ENCODE measurements around the gene TTC3. TPM values are rescaled to one million over a fixed set of nuclear protein-coding genes. Genes with fewer than 3 reads are reported as not detected.

Gene TTC3
- total RNA-seq, 1 donor from 2014 or later: 61.8 TPM

DNA sequence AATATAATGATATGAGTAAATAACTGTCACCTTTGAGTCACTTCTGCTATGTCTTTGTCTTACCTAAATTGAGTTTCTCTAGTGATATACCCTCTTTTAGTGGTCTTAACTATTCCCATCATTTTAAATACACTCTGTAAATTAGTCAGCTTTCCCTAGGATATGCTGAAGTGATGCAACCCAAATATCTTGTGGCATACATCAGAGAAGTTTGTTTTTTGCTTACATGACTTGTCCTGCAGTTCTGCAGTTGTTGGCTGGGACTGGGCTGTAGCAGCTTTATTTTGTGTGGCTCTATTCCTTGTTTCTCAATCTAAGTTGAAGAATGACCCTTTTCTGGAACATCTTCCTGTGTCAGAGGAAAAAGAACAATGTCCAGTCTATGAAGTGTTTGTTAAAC lies 76.4 kb downstream of the TTC3 start:
- peaks cover 28% of the 10 kb centered on the region for H3K36me3 Mint-ChIP-seq (ENCODE audit: low read depth)
- H3K9me3 Mint-ChIP-seq: no peaks in the 10 kb centered on the region
- no peak for DNase-seq (ENCODE audit: low spot score)
- no peaks in the 10 kb centered on the region for H3K27me3 Mint-ChIP-seq (ENCODE audit: insufficient read depth)
- intact Hi-C loops (cut with micrococcal nuclease): no loop called here
- no peaks in the 10 kb centered on the region for H3K4me1 Mint-ChIP-seq (ENCODE audit: low read depth)
- H3K27ac Mint-ChIP-seq: no peak overlapping the region
- H3K4me3 Mint-ChIP-seq: no peak overlapping the region

DNA sequence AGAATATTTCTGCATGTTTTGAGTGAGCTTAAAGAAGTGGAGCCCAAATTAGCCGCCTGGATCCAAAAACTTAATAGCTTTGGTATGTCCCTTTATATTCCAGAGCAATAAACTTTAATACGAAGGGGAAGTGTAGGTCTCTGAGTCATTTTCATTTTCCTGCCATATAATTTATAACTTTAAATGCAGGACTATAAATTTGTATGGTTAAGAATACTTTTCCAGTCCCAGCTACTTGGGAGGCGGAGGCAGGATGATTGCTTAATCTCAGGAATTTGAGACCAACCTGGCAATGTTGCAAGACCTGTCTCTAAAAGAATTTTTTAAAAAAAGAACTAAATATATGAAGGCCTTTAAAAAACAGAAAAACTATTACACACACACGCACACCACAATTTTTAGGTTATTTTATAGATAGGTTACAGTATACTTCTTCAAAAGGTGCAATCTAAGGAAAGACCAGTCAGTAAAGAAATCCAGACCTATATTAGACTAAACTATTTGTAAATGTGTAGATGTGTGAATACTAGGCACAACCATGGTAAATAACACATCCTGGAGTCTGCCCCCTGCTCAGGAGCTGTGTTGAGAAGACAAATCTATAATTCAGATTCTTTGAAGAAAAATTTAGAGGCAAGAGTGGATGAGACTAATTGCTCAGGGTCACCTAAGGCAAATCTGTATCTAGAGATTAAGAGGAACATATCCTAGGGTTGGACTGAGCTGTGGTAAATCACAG lies 80.3 kb downstream of the TTC3 start:
- H3K4me1 Mint-ChIP-seq (ENCODE audit: low read depth): no peaks in the 10 kb centered on the region
- DNase-seq (ENCODE audit: low spot score): no peak
- no peaks in the 10 kb centered on the region for H3K27me3 Mint-ChIP-seq (ENCODE audit: insufficient read depth)
- H3K27ac Mint-ChIP-seq: no peak overlapping the region
- no peaks in the 10 kb centered on the region for H3K9me3 Mint-ChIP-seq
- no peak overlapping the region for H3K4me3 Mint-ChIP-seq
- peaks cover 32% of the 10 kb centered on the region for H3K36me3 Mint-ChIP-seq (ENCODE audit: low read depth)
- intact Hi-C loops (cut with micrococcal nuclease): no loop called here

- intact Hi-C loops (cut with micrococcal nuclease): no loop called here
- Mint-ChIP-seq H3K9me3 (no peaks in the 10 kb centered on the region), H3K36me3 (ENCODE audit: low read depth) (peaks cover 37% of the 10 kb centered on the region), H3K27me3 (ENCODE audit: insufficient read depth) (no peaks in the 10 kb centered on the region), H3K4me1 (ENCODE audit: low read depth) (peaks cover 5% of the 10 kb centered on the region), H3K4me3 (no peak overlapping the region), H3K27ac (no peak overlapping the region)
- no peak for DNase-seq (ENCODE audit: low spot score)
Observed at GRCh38 chr21:37153935-37154350, 80.9 kb downstream of the TTC3 start.

- intact Hi-C loops (cut with micrococcal nuclease): no loop called here
- Mint-ChIP-seq H3K9me3 (no peaks in the 10 kb centered on the region), H3K36me3 (ENCODE audit: low read depth) (peaks cover 42% of the 10 kb centered on the region), H3K4me1 (ENCODE audit: low read depth) (peaks cover 16% of the 10 kb centered on the region), H3K27ac (no peak overlapping the region), H3K4me3 (no peak overlapping the region), H3K27me3 (ENCODE audit: insufficient read depth) (no peaks in the 10 kb centered on the region)
- DNase-seq (ENCODE audit: low spot score): no peak
Observed at GRCh38 chr21:37155186-37155585, 82.1 kb downstream of the TTC3 start.

- H3K36me3 Mint-ChIP-seq (ENCODE audit: low read depth): peaks cover 40% of the 10 kb centered on the region
- peaks cover 16% of the 10 kb centered on the region for H3K4me1 Mint-ChIP-seq (ENCODE audit: low read depth)
- no peaks in the 10 kb centered on the region for H3K27me3 Mint-ChIP-seq (ENCODE audit: insufficient read depth)
- intact Hi-C loops (cut with micrococcal nuclease): no loop called here
- no peak for DNase-seq (ENCODE audit: low spot score)
- no peak overlapping the region for H3K4me3 Mint-ChIP-seq
- no peaks in the 10 kb centered on the region for H3K9me3 Mint-ChIP-seq
- H3K27ac Mint-ChIP-seq: no peak overlapping the region
Observed at GRCh38 chr21:37157938-37158337, 84.9 kb downstream of the TTC3 start.

GRCh38 chr21:37159053-37159776 lies 86.2 kb downstream of the TTC3 start:
- Mint-ChIP-seq H3K4me3 (no peak overlapping the region), H3K9me3 (no peaks in the 10 kb centered on the region), H3K4me1 (ENCODE audit: low read depth) (peaks cover 16% of the 10 kb centered on the region), H3K27me3 (ENCODE audit: insufficient read depth) (no peaks in the 10 kb centered on the region), H3K36me3 (ENCODE audit: low read depth) (peaks cover 45% of the 10 kb centered on the region), H3K27ac (peak overlapping the region; percentile 11)
- DNase-seq (ENCODE audit: low spot score): no peak
- intact Hi-C loops (cut with micrococcal nuclease): no loop called here

GRCh38 chr21:37159949-37160348 lies 86.9 kb downstream of the TTC3 start:
- Mint-ChIP-seq H3K27ac (no peak overlapping the region), H3K4me1 (ENCODE audit: low read depth) (peaks cover 16% of the 10 kb centered on the region), H3K9me3 (no peaks in the 10 kb centered on the region), H3K4me3 (no peak overlapping the region), H3K27me3 (ENCODE audit: insufficient read depth) (no peaks in the 10 kb centered on the region), H3K36me3 (ENCODE audit: low read depth) (peaks cover 45% of the 10 kb centered on the region)
- intact Hi-C loops (cut with micrococcal nuclease): loop anchor here (10.0 kb wide), 1 partner anchor 335 kb away; no protein-coding TSS in a partner anchor
- no peak for DNase-seq (ENCODE audit: low spot score)

DNA sequence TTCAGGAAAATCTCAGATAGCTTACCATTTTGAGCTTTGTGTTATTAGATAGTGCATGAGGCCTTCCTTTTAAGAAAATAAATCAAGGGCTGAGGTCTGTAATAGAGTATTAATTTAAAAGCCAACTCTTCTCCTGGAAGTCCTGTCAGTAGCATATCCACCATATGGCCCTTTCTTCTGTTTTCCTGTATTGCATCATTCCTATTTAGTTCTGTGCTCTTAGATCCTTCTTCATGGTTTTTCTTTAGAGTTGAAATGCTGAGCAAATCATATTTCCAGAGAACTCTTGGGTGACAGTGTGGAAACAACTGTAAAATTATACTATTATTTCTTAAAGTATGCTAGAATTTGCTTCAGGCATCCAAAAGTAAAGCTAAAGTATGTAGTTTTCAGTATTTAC lies 91.7 kb downstream of the TTC3 start:
- Mint-ChIP-seq H3K27me3 (ENCODE audit: insufficient read depth) (no peaks in the 10 kb centered on the region), H3K36me3 (ENCODE audit: low read depth) (peaks cover 33% of the 10 kb centered on the region), H3K4me1 (ENCODE audit: low read depth) (peaks cover 9% of the 10 kb centered on the region), H3K4me3 (no peak overlapping the region), H3K9me3 (no peaks in the 10 kb centered on the region), H3K27ac (no peak overlapping the region)
- DNase-seq (ENCODE audit: low spot score): no peak
- intact Hi-C loops (cut with micrococcal nuclease): loop anchor here (5.0 to 10.0 kb wide), 3 partner anchors 103 to 478 kb away; partner anchors contain the start of gene VPS26C

GRCh38 chr21:37165586-37165985 lies 92.5 kb downstream of the TTC3 start:
- intact Hi-C loops (cut with micrococcal nuclease): loop anchor here (5.0 to 10.0 kb wide), 3 partner anchors 102 to 477 kb away; partner anchors contain the start of gene VPS26C
- DNase-seq (ENCODE audit: low spot score): no peak
- peaks cover 30% of the 10 kb centered on the region for H3K36me3 Mint-ChIP-seq (ENCODE audit: low read depth)
- no peak overlapping the region for H3K27ac Mint-ChIP-seq
- no peaks in the 10 kb centered on the region for H3K9me3 Mint-ChIP-seq
- H3K4me3 Mint-ChIP-seq: no peak overlapping the region
- no peaks in the 10 kb centered on the region for H3K27me3 Mint-ChIP-seq (ENCODE audit: insufficient read depth)
- H3K4me1 Mint-ChIP-seq (ENCODE audit: low read depth): peaks cover 10% of the 10 kb centered on the region

DNA sequence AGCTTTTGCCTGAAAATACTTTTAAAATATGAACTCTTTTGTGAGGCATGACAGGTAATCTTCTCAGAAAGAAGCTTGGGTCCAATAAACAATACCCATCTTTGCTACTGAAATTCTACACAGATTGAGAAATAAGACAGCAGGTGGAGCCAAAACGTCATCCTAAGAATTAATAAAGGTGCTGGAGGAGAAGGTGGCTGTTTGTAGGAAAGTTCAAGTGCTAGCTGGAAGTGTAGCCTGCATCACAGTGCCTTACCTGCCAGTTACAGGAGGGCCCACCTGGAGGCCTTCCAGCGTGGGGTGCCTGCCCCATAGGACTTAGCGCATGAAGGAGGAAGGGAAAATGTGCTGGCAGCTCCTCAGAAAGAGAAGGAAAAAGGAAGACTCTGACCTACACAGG lies 93.7 kb downstream of the TTC3 start:
- Mint-ChIP-seq H3K27me3 (ENCODE audit: insufficient read depth) (no peaks in the 10 kb centered on the region), H3K36me3 (ENCODE audit: low read depth) (peaks cover 29% of the 10 kb centered on the region), H3K9me3 (no peaks in the 10 kb centered on the region), H3K27ac (peak overlapping the region; percentile 50), H3K4me3 (no peak overlapping the region), H3K4me1 (ENCODE audit: low read depth) (peaks cover 10% of the 10 kb centered on the region)
- intact Hi-C loops (cut with micrococcal nuclease): loop anchor here (5.0 to 10.0 kb wide), 3 partner anchors 101 to 476 kb away; partner anchors contain the start of gene VPS26C
- no peak for DNase-seq (ENCODE audit: low spot score)

DNA sequence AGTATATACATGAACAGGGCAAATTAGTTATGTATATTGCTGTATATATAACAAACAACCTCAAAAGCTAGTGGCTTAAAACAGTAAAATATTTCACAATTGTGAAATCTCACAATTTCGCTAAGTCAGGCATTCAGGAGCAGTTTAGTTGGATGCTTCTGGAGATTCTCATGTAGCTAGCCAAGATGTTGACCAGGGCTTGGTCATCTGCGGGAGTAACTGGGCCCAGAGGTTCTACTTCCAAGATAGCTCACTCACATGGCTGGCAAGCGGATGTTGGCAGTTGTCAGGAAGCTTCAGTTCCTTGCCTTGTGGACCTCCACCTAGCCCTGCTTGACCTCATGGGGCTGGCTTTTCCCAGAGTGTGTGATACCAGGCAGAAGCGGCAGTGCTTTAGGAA lies 95.6 kb downstream of the TTC3 start:
- Mint-ChIP-seq H3K4me1 (ENCODE audit: low read depth) (peaks cover 10% of the 10 kb centered on the region), H3K9me3 (no peaks in the 10 kb centered on the region), H3K27ac (no peak overlapping the region), H3K4me3 (no peak overlapping the region), H3K27me3 (ENCODE audit: insufficient read depth) (no peaks in the 10 kb centered on the region), H3K36me3 (ENCODE audit: low read depth) (peaks cover 37% of the 10 kb centered on the region)
- intact Hi-C loops (cut with micrococcal nuclease): loop anchor here (5.0 to 10.0 kb wide), 3 partner anchors 99 to 474 kb away; partner anchors contain the start of gene VPS26C
- DNase-seq (ENCODE audit: low spot score): no peak

- Mint-ChIP-seq H3K4me1 (ENCODE audit: low read depth) (peaks cover 5% of the 10 kb centered on the region), H3K4me3 (no peak overlapping the region), H3K27ac (no peak overlapping the region), H3K36me3 (ENCODE audit: low read depth) (peaks cover 36% of the 10 kb centered on the region), H3K9me3 (no peaks in the 10 kb centered on the region), H3K27me3 (ENCODE audit: insufficient read depth) (no peaks in the 10 kb centered on the region)
- no peak for DNase-seq (ENCODE audit: low spot score)
- intact Hi-C loops (cut with micrococcal nuclease): no loop called here
Observed at GRCh38 chr21:37172646-37173045, 99.6 kb downstream of the TTC3 start.

GRCh38 chr21:37176716-37177115 lies 103.7 kb downstream of the TTC3 start:
- Mint-ChIP-seq H3K36me3 (ENCODE audit: low read depth) (peaks cover 40% of the 10 kb centered on the region), H3K27ac (no peak overlapping the region), H3K9me3 (no peaks in the 10 kb centered on the region), H3K4me3 (no peak overlapping the region), H3K4me1 (ENCODE audit: low read depth) (no peaks in the 10 kb centered on the region), H3K27me3 (ENCODE audit: insufficient read depth) (no peaks in the 10 kb centered on the region)
- intact Hi-C loops (cut with micrococcal nuclease): no loop called here
- no peak for DNase-seq (ENCODE audit: low spot score)
